GM18517 (cell line): ENCODE measurements around the gene STPG1.
"Not testable (repeated sequence)": the region's sequence is repeated elsewhere in the genome, so short reads cannot be mapped to it uniquely, and the experiment has no call there.

Source experiments
- ATAC-seq: cut with Tn5 transposase; IDR thresholded peaks from one replicate; pipeline ENCODE4 v1.9.1; 2021; ENCODE audit warnings: mild to moderate bottlenecking, moderate library complexity; ENCODE audit not compliant: unreplicated experiment

Gene STPG1

GRCh38 chr1:24413350-24414163 is at the start of gene STPG1:
STPG1 (minus strand) TSS chr1:24413782; CDS start chr1:24401388, 12,394 bp downstream.
- peak; percentile 45 for ATAC-seq

GRCh38 chr1:24462128-24462527 is 48.5 kb upstream of the STPG1 start:
- ATAC-seq: not testable (repeated sequence)

DNA sequence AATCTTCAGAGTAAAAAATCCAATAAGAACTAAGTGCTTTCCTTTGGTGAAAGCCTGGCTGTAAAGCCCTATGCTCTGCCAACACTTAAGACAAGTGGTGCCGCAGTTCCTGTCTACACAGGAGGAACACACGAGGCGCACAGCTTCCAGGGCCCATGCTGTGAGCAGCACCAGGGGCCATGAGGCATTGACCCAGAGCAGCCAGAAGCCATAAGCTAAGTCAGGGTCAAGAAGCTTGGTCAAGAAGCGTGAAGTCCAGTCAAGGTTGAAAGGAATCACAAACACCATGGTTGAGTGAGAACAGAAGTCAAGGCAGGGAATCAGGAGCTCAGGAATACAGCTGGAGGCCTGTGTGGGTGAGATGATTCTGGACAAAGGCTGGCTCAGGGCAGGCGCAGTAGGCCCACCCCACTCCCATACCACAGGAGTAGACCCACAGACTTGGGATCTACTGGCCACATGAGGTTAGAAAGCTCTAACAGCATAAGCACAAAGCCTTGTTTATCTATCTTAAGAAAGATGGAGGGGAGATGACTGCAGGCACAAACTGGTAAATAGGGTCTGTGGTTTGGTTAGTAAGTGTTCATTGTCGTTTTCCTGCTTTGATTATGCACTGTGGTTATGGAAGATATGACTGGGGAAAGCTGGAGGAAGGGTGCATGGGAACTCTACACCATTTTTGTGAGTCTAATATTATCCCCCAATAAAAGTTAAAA is 46.1 kb upstream of the STPG1 start:
- no peak for ATAC-seq

- no peak for ATAC-seq
Observed at GRCh38 chr1:24457866-24458265, 44.3 kb upstream of the STPG1 start.

- ATAC-seq: no peak
Observed at GRCh38 chr1:24455272-24455671, 41.7 kb upstream of the STPG1 start.

GRCh38 chr1:24454673-24455072 is 41.1 kb upstream of the STPG1 start:
- no peak for ATAC-seq

DNA sequence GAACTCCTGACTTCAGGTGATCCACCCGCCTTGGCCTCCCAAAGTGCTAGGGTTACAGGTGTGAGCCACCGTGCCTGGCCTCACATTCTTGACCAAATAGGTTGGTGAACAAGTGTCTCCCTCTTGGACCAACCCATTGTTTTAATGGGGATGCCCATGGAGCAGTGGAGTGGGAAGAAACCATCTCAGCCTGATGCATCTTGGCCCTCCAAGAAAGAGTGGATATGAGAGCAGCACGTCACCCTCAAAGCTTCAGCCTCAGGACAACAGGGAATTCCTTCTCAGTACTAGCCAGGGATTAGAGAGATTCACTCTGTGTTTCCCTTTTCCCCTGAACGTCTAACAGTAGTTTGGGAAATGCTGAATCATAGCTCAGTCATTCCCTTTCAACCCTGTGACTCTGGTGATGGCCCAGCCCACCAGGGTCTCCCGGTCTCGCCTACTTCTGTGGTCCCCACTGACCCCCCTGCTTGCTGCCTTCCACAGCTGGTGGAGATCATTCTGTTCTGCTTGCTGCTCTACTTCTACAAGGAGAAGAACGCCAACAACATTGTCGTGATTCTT is 39.4 kb upstream of the STPG1 start:
- no peak for ATAC-seq

DNA sequence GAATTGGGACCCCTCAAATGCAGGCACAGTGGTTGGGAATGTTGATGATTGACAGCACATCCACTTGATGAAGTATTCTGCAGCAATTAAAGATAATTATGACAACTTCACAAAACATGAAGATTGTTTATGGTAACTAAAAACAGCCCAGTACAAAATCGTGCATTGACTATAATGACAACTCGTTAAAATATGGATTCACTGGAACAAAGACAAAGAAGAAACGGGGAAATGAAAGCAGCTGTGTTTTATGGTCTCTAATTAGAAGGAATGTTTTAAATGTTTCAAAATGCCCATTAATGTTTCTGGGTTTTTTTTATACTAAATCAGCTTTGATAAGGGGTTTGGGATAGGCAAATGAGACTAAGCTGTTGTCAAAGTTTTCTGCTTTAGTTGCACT is 38.2 kb upstream of the STPG1 start:
- ATAC-seq: no peak

DNA sequence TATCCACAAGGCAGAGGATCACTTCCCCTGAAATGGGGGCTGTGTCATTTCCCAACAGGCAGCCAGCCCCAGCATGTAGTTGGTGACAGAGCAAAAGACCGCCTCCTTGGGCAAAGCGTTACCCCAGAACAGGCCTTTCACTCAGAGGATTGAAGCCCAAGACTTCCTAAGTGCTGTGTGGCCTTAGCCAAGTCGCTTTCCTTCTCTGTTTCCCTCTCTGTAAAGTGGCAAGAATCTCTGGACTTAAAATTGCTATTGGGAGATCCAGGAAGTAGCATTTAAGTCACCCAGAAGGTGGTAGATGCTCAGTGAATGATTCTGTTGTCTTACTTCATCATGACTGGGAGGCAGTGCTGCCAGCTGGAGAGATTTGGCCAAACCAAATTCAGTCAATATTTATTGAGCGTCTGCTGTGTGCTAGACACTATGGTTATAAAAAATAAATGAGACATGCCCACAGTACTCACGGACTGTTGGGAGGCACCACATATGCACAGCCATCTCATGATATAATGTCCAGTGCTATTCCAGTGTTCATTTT is 37.3 kb upstream of the STPG1 start:
- no peak for ATAC-seq

GRCh38 chr1:24450316-24450715 is 36.7 kb upstream of the STPG1 start:
- no peak for ATAC-seq

DNA sequence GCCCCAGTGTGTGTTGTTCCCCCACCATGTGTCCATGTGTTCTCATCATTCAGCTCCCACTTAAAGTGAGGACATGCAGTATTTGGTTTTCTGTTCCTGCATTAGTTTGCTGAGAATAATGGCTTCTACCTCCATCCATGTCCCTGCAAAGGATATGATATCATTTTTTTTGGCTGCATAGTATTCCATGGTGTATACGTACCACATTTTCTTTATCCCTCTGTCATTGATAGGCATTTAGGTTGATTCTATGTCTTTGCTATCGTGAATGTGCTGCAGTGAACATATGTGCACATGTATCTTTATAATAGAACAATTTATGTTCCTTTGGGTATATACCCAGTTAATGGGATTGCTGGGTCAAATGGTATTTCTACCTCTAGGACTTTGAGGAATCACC is 32.9 kb upstream of the STPG1 start:
- not testable (repeated sequence) for ATAC-seq

DNA sequence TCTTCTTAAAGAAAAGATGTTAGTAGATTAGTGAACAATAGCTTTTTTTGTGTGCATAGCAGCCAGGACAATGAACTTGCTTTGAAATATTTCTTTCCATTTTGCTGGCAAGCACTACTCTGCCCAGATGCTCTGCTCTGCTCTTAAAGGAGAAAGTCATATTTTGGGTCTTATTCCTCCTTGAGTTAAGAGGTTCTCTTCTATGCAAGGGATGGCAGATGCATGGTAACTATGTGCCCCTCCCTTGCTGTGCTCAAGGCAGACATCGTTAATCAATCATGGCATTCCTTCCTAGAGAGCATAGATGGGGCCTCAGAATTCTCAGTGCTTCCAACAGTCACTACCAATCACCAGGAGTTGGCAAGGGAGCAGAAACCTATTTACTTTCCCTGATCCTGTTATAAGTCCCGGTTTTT is 29.7 kb upstream of the STPG1 start:
- ATAC-seq: no peak

DNA sequence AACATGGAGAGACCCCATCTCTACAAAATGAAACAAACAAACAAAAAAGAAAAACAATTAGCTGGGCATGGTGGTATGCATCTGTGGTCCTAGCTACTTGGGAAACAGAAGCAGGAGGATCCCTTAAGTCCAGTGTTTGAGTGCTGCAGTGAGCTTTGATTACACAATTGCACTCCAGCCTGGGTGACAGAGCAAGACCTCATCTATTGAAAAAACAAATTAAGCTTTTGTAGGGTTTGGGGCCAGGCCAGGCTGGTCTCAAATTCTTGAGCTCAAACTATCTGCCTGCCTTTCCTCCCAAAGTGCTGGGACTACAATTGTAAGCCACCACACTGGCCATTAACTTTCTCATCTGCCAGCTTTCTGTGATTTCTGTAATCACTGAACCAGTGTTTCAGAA is 29.2 kb upstream of the STPG1 start:
- ATAC-seq: no peak

DNA sequence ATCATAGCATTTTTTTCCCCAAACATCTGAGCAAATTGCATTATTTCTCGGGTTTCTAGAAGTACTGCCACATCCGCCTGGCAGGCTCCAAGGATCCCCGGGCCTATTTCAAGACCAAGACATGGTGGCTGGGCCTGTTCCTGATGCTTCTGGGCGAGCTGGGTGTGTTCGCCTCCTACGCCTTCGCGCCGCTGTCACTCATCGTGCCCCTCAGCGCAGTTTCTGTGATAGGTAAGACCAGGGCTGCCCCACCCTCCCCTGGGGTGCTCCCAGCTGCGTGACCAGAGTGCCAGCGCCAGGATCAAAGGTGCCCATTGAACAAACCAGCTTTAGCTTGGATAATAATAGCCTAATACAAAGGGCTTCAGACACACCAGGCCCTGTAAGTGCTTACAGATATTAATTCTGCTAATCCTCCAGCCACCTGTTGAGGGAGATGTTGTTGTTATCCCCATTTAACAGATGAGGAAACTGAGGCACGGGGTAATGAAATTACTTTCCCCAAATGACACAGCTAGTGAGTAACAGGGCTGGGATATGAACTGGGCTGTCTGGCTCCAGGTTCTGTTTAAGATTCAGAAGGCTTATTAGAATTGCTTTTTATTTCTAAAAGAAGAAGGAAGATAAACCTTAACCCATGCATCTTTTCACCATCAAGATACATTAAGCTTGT is 28.6 kb upstream of the STPG1 start:
- ATAC-seq: no peak

- ATAC-seq: no peak
Observed at GRCh38 chr1:24441480-24441879, 27.9 kb upstream of the STPG1 start.

GRCh38 chr1:24440436-24440835 is 26.9 kb upstream of the STPG1 start:
- ATAC-seq: no peak

- ATAC-seq: no peak
Observed at GRCh38 chr1:24438423-24438901, 24.9 kb upstream of the STPG1 start.

DNA sequence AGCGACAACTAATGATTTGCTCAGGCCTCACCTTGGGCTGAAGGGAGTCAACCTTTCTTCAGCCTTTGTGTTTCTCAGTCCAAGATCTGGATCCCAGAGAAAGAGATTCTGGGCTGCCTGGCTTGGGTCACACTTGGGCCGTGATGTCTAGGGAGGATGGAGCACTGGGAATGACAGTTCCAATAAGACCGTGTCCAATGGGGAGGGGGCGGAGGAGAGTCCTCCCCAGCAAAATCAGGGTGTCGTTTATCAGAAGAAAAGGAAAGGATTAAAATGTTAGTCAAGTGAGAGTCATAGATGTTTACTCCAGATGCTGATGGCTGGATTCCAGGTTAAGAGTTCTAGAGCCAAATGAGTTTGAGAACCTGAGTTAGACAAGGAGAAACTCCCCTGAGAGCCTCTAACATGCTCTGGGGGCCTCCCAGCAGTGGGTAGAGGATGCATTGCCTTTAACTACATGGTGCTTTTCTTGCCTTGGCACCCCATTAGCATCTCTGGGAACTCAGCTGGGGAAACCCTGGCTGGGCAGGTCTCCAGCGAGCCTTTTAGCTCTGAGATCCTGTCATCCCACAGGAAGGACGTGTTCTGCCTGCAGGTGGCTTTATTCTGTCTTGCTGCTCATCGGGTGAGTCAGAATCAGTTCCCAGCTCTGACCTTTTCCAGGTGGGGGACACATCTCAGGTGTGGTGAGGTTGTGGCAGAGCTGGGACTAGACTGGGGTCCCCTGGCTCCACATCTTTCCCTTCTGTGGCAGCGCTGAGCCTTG is 24.2 kb upstream of the STPG1 start:
- ATAC-seq: no peak

- ATAC-seq: no peak
Observed at GRCh38 chr1:24435782-24436365, 22.3 kb upstream of the STPG1 start.

GRCh38 chr1:24427545-24427862 is 13.9 kb upstream of the STPG1 start:
- no peak for ATAC-seq
